Uterus (tissue), 2 donors: ENCODE results near the gene UBE3C.

Experiments
- CTCF ChIP-seq, 4 experiments: fragments of 200-600 bp in 2 of 4; fragments of 450-650 bp in 2 of 4; sonication (generic) in 2 of 4; IDR thresholded peaks; one replicate each; pipeline ENCODE4 v1.5.1; 2016 to 2019; ENCODE audit warnings: antibody characterized with exemption in 4 of 4, mild to moderate bottlenecking in 2 of 4, moderate library complexity in 1 of 4
- POLR2A ChIP-seq, 2 donors: fragments of 450-650 bp; IDR thresholded peaks; one replicate each; pipeline ENCODE4 v1.6.1; 2016; ENCODE audit warnings: antibody characterized with exemption in 2 of 2, mild to moderate bottlenecking in 1 of 2, moderate library complexity in 1 of 2

- TF ChIP-seq CTCF (IDR thresholded peaks at IDR 0.05) (no peak), POLR2A (IDR thresholded peaks at IDR 0.05) (no peak)
These were observed 154.7 kb downstream of the UBE3C start for GRCh38 chr7:157293413-157293788.
